ENCODE results near the gene ANKRD22.
"Not testable (repeated sequence)": the region's sequence is repeated elsewhere in the genome, so short reads cannot be mapped to it uniquely, and the experiment has no call there.

The ANKRD22 gene

DNA sequence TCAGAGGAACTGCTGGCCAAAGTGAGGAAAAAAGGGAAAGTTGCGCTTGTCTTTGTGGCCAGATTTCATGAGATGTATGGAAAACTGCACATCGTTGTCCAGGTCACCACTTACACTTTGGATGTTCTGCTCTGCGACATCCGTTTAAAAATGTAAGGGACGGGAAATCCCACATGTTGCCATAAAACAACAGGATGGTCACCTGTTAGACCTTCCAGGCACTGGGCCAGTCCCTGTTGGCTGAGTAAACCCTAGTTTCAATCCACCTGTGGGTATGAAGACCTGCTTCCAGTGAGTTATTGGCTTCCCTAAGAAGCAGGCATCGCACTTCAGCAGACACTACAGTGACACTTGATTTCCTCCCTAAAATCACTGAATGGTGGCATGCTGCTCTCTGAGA, 25.7 kb upstream of the ANKRD22 start:
- DNase-seq, result no peak

GRCh38 chr10:88875081-88875480, 23.4 kb upstream of the ANKRD22 start:
- DNase-seq, result no peak

- DNase-seq, result no peak
Observed at GRCh38 chr10:88874281-88874680, 22.6 kb upstream of the ANKRD22 start.

GRCh38 chr10:88873757-88874156, 22.1 kb upstream of the ANKRD22 start:
- no peak for DNase-seq

DNA sequence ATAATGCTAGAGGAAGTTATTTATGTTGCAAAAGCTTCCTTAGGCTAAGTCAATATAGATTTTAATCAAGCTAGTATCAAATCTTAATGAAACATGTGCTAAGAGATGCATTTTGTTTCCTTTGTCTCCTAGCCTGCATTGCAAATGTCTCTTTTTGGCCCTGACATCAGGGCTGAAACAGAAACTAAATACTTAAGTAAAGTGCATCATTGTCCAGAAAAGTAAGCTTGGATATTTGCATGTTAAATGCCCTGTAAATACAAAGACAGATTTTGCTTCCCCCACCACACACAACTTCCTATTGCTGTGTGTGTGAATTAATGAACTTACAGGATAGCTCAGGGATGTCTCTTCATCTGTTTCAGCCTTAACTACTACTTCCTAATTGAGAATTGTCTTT, 18.4 kb upstream of the ANKRD22 start:
- no peak for DNase-seq

DNA sequence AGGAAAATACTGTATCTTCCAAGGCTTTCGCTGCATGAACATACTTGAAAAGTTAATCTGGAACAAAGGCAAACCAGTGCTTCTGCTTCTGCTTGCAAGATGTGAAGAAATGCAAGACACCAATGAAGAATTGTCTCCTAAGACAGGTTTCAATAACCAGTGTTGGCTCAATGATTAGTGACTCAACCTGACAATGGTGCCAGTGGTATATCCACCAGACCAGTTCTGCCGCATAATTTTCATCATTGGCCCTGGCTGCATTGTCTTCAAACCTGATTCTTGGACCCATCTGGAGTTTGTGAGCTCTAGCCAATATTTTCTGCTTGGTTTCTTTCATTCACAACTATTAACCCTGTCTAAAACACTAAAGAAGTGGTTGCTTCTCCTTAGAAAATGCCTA, 14.8 kb upstream of the ANKRD22 start:
- DNase-seq, result no peak

- no peak for DNase-seq
Observed at GRCh38 chr10:88865281-88865876, 13.7 kb upstream of the ANKRD22 start.

DNA sequence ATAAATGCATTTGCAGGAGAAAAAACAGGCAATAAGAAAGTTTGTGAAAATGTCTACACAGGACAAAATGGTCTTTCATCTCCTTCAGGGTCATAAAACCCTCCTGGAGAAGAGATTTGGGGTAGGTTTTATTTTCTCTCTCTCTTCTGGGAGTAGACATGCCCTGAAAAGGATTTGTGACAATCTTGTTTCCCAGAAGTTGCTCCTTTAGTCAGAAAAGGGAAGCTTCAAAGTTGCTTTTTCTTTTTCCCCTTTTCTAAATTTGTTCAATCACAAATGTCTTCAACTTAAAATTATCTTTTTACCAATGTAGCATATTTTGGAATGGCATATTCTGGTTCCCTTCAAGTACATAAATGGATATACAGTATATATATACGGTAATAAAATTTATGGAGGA, 9.4 kb upstream of the ANKRD22 start:
- DNase-seq, result no peak

DNA sequence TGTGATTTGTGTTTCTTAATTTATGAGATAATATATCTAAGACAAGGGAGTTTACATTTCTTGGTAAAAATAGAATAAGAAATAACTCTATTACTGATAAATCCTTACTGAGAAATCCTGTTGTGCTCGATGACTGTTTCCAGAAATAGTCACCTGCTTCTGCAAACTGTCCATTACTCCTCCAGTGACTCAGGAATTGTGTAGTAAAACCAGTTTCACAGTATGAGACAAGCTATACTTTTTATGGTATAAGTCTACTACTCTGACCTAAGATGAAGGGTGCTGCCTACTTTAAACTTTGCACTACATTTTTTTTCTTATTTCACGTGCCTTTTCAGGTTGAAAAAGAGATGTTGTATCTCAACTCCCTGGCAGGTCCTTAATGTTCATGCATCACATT, 6.8 kb upstream of the ANKRD22 start:
- no peak for DNase-seq

DNA sequence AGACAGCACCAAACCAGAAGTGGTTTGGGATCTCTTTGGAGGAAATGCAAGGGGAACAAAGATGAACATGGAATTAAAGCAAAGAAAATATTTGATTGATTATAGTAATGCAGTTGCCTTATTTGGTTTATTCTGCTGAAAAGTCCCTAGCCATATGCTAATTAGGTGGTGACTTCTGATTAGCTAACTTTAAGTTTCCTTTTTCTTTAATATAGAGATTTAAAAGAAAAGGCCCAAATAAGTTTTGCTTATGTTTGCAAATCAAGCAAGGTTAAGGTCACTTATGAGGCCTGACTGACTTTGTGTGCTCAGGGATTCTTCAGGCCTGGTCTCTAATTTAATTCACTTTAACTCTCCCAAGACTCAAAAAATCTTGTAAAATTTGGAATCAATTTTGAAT, 6.2 kb upstream of the ANKRD22 start:
- DNase-seq, result no peak

- DNase-seq, result no peak
Observed at GRCh38 chr10:88854684-88855083, 3.0 kb upstream of the ANKRD22 start.

DNA sequence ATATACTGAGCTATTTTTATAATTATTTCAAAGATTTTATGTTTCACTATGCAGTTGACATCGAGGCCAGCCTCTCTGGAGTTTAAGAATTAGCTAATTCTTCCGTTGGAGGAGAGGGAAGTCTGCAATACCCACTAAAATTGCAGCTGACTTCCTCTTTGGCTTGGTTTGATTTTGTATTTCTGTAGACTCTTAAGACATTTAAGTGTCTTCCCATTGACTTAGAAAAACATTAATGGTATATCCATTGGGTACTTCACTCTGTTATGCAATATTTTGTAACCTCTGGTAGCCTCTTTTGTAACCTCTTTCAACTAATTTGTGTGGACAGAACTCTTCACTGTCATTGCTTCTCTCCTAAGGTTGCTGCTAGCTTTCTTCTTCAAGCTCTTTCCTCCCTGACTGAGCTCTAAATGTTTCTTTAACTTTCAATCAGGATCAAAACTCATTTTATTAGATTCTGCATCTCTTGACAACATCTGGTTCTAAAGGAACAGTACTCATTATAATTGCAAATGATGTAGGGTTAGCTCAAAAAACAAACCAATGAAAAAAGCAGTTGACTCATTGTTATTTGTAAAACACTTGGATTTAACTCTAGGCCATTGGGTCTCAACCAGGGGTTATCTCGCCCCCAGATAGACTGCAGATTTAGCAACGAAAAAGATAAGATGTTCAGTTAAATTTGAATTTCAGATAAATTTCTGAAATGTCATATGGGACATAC, 1.7 kb upstream of the ANKRD22 start:
- no peak for DNase-seq

DNA sequence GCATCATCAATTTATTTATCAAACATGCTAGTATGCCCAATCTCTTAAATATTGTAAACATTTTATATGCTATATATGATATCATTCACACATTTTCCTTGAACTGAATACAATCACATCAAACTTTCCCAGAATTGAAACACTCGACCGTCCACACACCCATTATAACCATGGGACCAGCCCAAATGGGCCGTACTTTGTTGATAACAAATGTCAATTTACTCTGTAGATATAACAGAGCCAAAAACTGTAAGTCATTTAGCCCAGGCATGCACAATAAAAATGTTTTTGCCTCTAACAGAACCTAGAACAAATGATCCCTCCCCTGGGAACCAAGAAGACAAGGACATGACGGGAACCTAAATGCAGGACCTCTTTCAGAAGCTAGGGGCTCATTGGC, 683 bp upstream of the ANKRD22 start:
- no peak for DNase-seq

DNA sequence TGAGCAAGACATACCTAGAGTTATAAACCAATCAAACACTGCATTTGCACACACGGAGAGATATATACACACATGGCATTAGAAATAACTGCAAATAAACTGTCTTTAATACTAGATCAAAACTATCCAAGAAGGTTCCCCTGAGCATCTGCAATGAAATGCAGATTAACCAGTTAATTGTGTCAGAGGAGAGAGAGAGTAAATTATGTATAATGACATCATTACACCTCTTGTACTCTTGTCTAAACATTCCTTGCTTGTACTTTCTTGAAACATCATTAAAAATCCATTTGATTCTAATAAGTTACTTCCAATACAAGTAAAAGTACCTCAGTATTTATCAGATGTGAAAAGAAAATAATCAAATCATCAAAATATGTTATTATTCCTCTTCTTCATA, 932 bp downstream of the ANKRD22 start:
- DNase-seq, result no peak

GRCh38 chr10:88849234-88849633, 2.4 kb downstream of the ANKRD22 start:
- DNase-seq, result no peak

DNA sequence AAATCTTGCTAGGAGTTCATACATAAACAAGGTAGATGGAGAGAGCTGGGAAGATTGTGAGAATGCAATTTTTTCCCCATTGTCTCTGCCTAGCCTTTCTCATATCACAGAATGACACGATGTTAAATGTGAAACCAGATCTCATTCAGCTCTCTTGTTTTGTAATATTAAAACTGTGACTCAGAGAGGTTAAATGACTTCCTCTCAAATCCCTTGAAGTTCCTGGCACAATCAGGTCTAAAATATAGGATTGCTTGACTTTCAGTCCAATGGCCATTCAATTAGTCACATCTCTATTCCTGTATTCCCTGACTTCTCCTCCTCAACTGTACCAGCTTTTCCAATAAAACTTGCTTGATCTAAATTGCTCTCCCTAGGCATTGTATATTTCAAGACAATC, 3.1 kb downstream of the ANKRD22 start:
- no peak for DNase-seq

DNA sequence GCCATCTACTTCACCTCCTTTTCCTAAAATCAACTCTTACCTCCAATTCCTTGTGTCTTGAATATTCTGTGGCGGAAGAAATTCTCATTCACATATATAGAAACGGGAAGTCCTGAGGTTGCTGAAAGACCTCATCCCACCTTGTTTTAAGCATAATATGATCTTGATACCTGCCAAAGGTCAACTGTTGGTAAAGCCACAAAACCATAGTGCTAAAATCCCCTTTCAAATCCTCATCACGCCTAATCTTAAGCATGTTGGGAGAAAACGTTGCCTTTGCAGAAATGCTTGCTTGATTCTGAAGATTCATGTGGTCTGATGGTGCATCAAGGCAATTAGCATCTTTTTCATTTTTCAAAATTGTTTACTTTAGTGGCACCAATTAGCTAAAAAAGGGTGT, 8.5 kb downstream of the ANKRD22 start:
- DNase-seq, result no peak

DNA sequence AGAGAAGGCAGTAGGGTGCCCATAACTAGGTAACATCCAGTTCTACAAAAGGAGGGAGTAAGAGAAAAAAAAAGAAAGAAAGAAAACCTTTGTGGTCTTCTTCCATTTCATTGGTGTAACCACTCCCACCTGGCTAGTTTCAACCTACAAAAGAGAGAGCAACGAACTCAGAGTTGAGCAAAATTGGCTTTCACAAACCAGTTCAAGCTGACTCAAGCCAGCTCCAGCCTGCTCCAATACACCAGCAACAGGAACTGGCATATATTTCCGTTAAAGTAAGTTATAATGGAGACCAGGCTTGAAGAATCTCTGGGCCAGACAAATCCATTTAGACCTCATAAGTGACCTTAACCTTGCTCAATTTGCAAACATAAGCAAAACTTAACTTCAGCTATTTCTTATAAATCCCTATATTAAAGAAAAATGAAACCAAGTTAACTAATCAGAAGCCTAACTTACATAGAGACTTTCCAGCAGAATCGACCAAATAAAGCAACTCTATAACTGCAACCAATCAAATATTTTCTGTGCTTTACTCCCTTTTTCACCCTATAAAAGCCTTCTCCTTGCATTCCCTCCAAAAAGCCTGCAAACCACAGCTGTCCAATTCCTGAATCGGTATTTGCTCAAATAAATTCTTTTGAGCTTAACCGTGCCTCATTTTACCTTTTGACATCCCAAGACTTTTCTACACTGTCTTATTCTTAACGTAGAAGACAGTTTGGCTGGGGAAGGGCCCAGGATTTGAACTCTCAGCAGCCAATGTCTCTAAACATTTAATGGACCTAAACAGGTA, 10.1 kb downstream of the ANKRD22 start:
- DNase-seq, result no peak

- no peak for DNase-seq
Observed at GRCh38 chr10:88840881-88841280, 10.8 kb downstream of the ANKRD22 start.

DNA sequence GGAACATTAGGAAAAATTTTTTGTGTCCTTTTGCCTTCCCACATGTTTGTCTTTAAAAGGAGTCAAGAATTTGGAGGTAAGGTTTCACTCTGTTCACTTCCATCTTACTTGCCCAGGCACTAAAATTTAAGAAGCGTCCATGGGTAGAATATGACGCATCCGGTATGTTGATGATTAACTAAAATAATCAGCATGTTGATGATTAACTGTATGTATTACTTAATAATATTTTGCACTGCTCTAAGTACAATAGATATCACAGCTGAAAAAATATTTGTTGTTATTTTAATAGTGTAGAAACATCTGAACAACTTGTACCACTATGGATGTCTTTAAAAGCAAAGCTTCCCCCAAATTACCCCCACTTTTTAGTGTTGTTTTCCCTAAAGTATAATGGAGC, 11.5 kb downstream of the ANKRD22 start:
- DNase-seq, result no peak

- DNase-seq, result no peak
Observed at GRCh38 chr10:88838766-88839350, 12.8 kb downstream of the ANKRD22 start.

- DNase-seq, result not testable (repeated sequence)
Observed at GRCh38 chr10:88837632-88838031, 14.0 kb downstream of the ANKRD22 start.

GRCh38 chr10:88835910-88836221, 15.8 kb downstream of the ANKRD22 start:
- DNase-seq, result no peak

Data from activated T-cell treated with anti-CD3 and anti-CD28 coated beads, Interleukin-2, amount 50 U/mL, for 1 hour (primary cell).